ENCODE measurements around the gene KAT7.

KAT7 gene

DNA sequence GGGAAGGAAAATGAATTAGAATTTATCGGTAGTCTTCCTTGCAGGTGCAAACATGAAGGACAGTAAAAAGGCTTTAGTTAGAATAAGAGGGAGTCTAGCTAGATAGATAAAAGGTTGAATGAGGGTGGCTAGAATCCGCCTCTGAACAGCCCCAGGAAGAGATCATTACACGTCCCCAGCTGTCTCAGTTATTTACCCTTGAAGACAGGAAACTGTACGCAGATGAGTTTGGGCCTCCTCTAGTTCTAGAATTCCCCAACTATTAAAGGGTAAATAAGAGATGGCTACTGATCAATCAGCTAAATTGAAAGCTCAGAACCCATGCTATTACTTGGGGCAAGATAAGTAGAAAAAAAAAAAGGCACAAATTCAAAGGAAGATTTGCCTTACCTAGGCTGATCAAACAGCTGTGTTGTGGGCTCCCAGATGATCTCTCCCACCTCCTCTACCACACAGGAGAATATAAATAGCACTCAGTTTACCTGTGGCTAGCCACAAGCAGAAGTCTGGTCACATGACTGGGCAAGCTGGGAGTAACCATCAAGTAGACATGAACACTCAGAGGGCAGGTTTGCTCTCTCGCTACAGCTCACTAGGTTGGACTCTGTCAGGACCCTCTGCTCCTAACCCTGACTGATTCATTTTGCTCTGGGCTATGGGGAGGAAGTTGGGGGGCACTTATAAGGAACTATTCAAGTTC, 41.5 kb upstream of the KAT7 start:
- peaks cover 84% of the 10 kb centered on the region for H3K4me1 ChIP-seq (ENCODE audit: insufficient read depth, low read length)
- peaks cover 15% of the 10 kb centered on the region for H4K20me1 ChIP-seq (ENCODE audit: insufficient read depth, low read length)
- H3K4me3 ChIP-seq (ENCODE audit: low read depth in 1 of 2, low read length in 2 of 2), result peak overlapping the region in 1 of 2 experiments; percentile 43; a peak in 2 of 4 replicates
- peak overlapping the region; percentile 50 for H3K9ac ChIP-seq (ENCODE audit: low read depth, low read length)
- H3K27me3 ChIP-seq (ENCODE audit: insufficient read depth, low read length, poor library complexity), result no peaks in the 10 kb centered on the region
- peak overlapping the region; percentile 92 for H3K27ac ChIP-seq (ENCODE audit: low read length)
- H3K4me2 ChIP-seq (ENCODE audit: insufficient read depth, low read length), result peak overlapping the region; percentile 66
- no peaks in the 10 kb centered on the region for H3K36me3 ChIP-seq (ENCODE audit: insufficient read depth, low read length)
- TF ChIP-seq EZH2 (IDR thresholded peaks at IDR 0.05; ENCODE audit: borderline replicate concordance, low read depth, low read length, severe bottlenecking), result no peak
- TF ChIP-seq, protein P1, sequence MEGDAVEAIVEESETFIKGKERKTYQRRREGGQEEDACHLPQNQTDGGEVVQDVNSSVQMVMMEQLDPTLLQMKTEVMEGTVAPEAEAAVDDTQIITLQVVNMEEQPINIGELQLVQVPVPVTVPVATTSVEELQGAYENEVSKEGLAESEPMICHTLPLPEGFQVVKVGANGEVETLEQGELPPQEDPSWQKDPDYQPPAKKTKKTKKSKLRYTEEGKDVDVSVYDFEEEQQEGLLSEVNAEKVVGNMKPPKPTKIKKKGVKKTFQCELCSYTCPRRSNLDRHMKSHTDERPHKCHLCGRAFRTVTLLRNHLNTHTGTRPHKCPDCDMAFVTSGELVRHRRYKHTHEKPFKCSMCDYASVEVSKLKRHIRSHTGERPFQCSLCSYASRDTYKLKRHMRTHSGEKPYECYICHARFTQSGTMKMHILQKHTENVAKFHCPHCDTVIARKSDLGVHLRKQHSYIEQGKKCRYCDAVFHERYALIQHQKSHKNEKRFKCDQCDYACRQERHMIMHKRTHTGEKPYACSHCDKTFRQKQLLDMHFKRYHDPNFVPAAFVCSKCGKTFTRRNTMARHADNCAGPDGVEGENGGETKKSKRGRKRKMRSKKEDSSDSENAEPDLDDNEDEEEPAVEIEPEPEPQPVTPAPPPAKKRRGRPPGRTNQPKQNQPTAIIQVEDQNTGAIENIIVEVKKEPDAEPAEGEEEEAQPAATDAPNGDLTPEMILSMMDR (IDR thresholded peaks at IDR 0.05; ENCODE audit: borderline replicate concordance, extremely low read depth, low read length, poor library complexity, severe bottlenecking), result no peak
- peak; percentile 64 for ATAC-seq (ENCODE audit: insufficient read depth, low read depth)
- no peak overlapping the region; the same call in 1 of the 2 replicates for H2AFZ ChIP-seq (ENCODE audit: low read depth, low read length)
- peak; percentile 53 for DNase-seq
- no peaks in the 10 kb centered on the region for H3K9me3 ChIP-seq (ENCODE audit: insufficient read depth, low read length, severe bottlenecking)
- peaks cover 69% of the 10 kb centered on the region for H3K79me2 ChIP-seq (ENCODE audit: insufficient read depth, low read length)

DNA sequence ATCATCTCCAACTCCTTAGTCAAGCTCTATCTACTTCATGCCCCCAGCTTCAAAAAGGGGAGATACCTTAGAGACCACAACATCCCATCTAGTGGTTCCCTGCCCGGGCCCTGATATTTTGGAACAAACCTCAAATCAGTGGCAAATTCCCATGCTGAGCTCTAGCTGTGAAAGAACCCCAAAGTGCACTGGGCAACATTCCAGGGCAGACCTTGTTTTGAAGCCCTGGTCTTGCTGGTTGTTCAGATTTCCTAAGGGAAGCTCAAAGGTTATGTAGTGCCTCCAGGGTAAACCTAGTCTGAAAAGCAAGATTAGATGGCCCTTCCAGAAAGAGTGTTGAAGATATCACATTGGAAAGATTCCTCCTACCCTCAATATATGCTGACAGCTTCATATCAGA, 40.8 kb upstream of the KAT7 start:
- Histone ChIP-seq H3K4me3 (ENCODE audit: low read depth in 1 of 2, low read length in 2 of 2) (no peak overlapping the region; a peak in 1 of 4 replicates), H3K79me2 (ENCODE audit: insufficient read depth, low read length) (peaks cover 76% of the 10 kb centered on the region), H3K36me3 (ENCODE audit: insufficient read depth, low read length) (no peaks in the 10 kb centered on the region), H3K27me3 (ENCODE audit: insufficient read depth, low read length, poor library complexity) (no peaks in the 10 kb centered on the region), H3K9ac (ENCODE audit: low read depth, low read length) (peak overlapping the region; percentile 50), H2AFZ (ENCODE audit: low read depth, low read length) (no peak overlapping the region), H3K4me2 (ENCODE audit: insufficient read depth, low read length) (peak overlapping the region; percentile 66), H3K27ac (ENCODE audit: low read length) (peak overlapping the region; percentile 92), H3K9me3 (ENCODE audit: insufficient read depth, low read length, severe bottlenecking) (no peaks in the 10 kb centered on the region), H3K4me1 (ENCODE audit: insufficient read depth, low read length) (peaks cover 77% of the 10 kb centered on the region), H4K20me1 (ENCODE audit: insufficient read depth, low read length) (peaks cover 15% of the 10 kb centered on the region)
- ATAC-seq (ENCODE audit: insufficient read depth, low read depth), result no peak
- TF ChIP-seq, protein P1 (IDR thresholded peaks at IDR 0.05; ENCODE audit: borderline replicate concordance, extremely low read depth, low read length, poor library complexity, severe bottlenecking), result no peak
- no peak for TF ChIP-seq EZH2 (IDR thresholded peaks at IDR 0.05; ENCODE audit: borderline replicate concordance, low read depth, low read length, severe bottlenecking)
- no peak for DNase-seq

DNA sequence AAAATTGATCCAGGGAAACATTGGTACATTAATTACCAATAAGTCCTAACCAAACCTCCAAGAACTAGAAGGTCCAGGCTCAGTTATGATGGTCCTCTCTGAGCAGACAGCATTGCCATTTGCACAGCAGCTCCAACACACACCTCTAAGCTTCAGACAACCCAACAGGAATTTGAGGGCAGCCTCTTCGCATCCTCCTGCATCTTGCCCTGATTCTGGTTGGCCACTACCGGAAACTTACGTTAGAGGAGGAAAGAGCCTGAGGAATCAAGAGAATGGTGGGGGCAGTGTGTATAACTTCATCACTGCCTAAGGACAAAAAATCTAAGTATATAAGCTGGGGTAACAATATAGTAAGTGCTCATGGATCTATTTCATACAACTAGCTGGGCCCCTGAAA, 40.3 kb upstream of the KAT7 start:
- Histone ChIP-seq H3K36me3 (ENCODE audit: insufficient read depth, low read length) (no peaks in the 10 kb centered on the region), H3K79me2 (ENCODE audit: insufficient read depth, low read length) (peaks cover 76% of the 10 kb centered on the region), H2AFZ (ENCODE audit: low read depth, low read length) (no peak overlapping the region), H3K4me3 (ENCODE audit: low read depth in 1 of 2, low read length in 2 of 2) (no peak overlapping the region), H3K9me3 (ENCODE audit: insufficient read depth, low read length, severe bottlenecking) (no peaks in the 10 kb centered on the region), H3K4me1 (ENCODE audit: insufficient read depth, low read length) (peaks cover 73% of the 10 kb centered on the region), H3K27me3 (ENCODE audit: insufficient read depth, low read length, poor library complexity) (no peaks in the 10 kb centered on the region), H4K20me1 (ENCODE audit: insufficient read depth, low read length) (peaks cover 15% of the 10 kb centered on the region), H3K4me2 (ENCODE audit: insufficient read depth, low read length) (peak overlapping the region; percentile 66), H3K9ac (ENCODE audit: low read depth, low read length) (0 out of 2 replicates have a peak overlapping the region, but pooled peaks have one; percentile 50), H3K27ac (ENCODE audit: low read length) (peak overlapping the region; percentile 92)
- DNase-seq, result peak; percentile 45
- TF ChIP-seq, protein P1 (IDR thresholded peaks at IDR 0.05; ENCODE audit: borderline replicate concordance, extremely low read depth, low read length, poor library complexity, severe bottlenecking), result no peak
- TF ChIP-seq EZH2 (IDR thresholded peaks at IDR 0.05; ENCODE audit: borderline replicate concordance, low read depth, low read length, severe bottlenecking), result no peak
- ATAC-seq (ENCODE audit: insufficient read depth, low read depth), result peak; percentile 15; the same call in 2 of the 3 replicates

All from DND-41 (cell line).